Lower leg skin (tissue), 3 donors: Measurements from ENCODE around the gene ADAMTS17.

Experiments used
- POLR2A ChIP-seq, 2 donors: fragments of 450-650 bp; IDR thresholded peaks; one replicate each; pipeline ENCODE4 v1.6.1; 2016 to 2017; ENCODE audit warnings: antibody characterized with exemption in 2 of 2, mild to moderate bottlenecking in 1 of 2, moderate library complexity in 1 of 2
- TF ChIP-seq, protein P1 (sequence below), 3 donors: fragments of 450-650 bp; IDR thresholded peaks; one replicate each; pipeline ENCODE4 v1.5.1; 2016; ENCODE audit warnings: antibody characterized with exemption in 3 of 3, mild to moderate bottlenecking in 3 of 3, moderate library complexity in 2 of 3

DNA sequence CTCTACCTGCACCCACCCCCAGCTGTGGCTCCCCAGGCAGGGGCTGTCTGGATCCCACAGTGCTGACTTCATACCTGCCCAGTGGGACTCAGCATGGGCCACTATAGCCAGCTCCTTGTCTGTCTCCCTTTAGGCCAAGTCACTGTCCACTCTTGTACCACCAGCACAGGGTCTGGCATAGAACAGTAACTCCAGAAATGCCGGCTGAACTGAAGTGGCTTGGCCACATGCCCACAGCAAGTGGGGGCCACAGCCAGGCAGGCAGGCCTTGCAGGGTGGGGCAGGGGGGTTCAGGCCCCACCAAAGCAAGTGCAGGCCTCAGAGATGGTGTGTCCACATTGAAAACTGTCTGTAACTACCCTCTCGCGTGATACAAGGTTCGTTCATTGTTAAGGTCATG lies 355.9 kb downstream of the ADAMTS17 start:
- TF ChIP-seq, protein P1, sequence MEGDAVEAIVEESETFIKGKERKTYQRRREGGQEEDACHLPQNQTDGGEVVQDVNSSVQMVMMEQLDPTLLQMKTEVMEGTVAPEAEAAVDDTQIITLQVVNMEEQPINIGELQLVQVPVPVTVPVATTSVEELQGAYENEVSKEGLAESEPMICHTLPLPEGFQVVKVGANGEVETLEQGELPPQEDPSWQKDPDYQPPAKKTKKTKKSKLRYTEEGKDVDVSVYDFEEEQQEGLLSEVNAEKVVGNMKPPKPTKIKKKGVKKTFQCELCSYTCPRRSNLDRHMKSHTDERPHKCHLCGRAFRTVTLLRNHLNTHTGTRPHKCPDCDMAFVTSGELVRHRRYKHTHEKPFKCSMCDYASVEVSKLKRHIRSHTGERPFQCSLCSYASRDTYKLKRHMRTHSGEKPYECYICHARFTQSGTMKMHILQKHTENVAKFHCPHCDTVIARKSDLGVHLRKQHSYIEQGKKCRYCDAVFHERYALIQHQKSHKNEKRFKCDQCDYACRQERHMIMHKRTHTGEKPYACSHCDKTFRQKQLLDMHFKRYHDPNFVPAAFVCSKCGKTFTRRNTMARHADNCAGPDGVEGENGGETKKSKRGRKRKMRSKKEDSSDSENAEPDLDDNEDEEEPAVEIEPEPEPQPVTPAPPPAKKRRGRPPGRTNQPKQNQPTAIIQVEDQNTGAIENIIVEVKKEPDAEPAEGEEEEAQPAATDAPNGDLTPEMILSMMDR (IDR thresholded peaks at IDR 0.05) = no peak
- no peak for TF ChIP-seq POLR2A (IDR thresholded peaks at IDR 0.05)
